ENCODE data around the gene GCSAM.

The GCSAM gene

GRCh38 chr3:112104774-112105173 lies 28.3 kb downstream of the GCSAM start:
- DNase-seq (ENCODE audit: low spot score) = no peak

- DNase-seq (ENCODE audit: low spot score) = no peak
Observed at GRCh38 chr3:112101916-112102315, 31.1 kb downstream of the GCSAM start.

GRCh38 chr3:112097378-112097777 lies 35.7 kb downstream of the GCSAM start:
- no peak for DNase-seq (ENCODE audit: low spot score)

GRCh38 chr3:112096176-112096575 lies 36.9 kb downstream of the GCSAM start:
- DNase-seq (ENCODE audit: low spot score) = no peak

GRCh38 chr3:112095731-112096130 lies 37.3 kb downstream of the GCSAM start:
- no peak for DNase-seq (ENCODE audit: low spot score)

- DNase-seq (ENCODE audit: low spot score) = no peak
Observed at GRCh38 chr3:112093180-112093522, 39.9 kb downstream of the GCSAM start.

GRCh38 chr3:112092496-112093179 lies 40.4 kb downstream of the GCSAM start:
- no peak for DNase-seq (ENCODE audit: low spot score)

- DNase-seq (ENCODE audit: low spot score) = no peak
Observed at GRCh38 chr3:112090887-112091586, 42.0 kb downstream of the GCSAM start.

GRCh38 chr3:112089956-112090886 lies 42.8 kb downstream of the GCSAM start:
- no peak for DNase-seq (ENCODE audit: low spot score)

- DNase-seq (ENCODE audit: low spot score) = no peak
Observed at GRCh38 chr3:112088944-112089343, 44.1 kb downstream of the GCSAM start.

- DNase-seq (ENCODE audit: low spot score) = no peak
Observed at GRCh38 chr3:112087746-112088145, 45.3 kb downstream of the GCSAM start.

- DNase-seq (ENCODE audit: low spot score) = no peak
Observed at GRCh38 chr3:112086875-112087524, 46.0 kb downstream of the GCSAM start.

- peak; percentile 57 for DNase-seq (ENCODE audit: low spot score)
Observed at GRCh38 chr3:112086076-112086854, 46.8 kb downstream of the GCSAM start, which contains the start of gene C3orf52. C3orf52 (plus strand) TSS chr3:112086389; CDS start chr3:112086408, 19 bp downstream.

GRCh38 chr3:112085735-112086075 lies 47.3 kb downstream of the GCSAM start:
- no peak for DNase-seq (ENCODE audit: low spot score)

GRCh38 chr3:112084980-112085705 lies 47.9 kb downstream of the GCSAM start:
- DNase-seq (ENCODE audit: low spot score) = no peak

- no peak for DNase-seq (ENCODE audit: low spot score)
Observed at GRCh38 chr3:112083239-112083638, 49.8 kb downstream of the GCSAM start.

- DNase-seq (ENCODE audit: low spot score) = no peak
Observed at GRCh38 chr3:112078125-112079083, 54.6 kb downstream of the GCSAM start.

- DNase-seq (ENCODE audit: low spot score) = no peak
Observed at GRCh38 chr3:112074616-112075497, 58.2 kb downstream of the GCSAM start.

All from Ammon's horn (tissue), 1 donor.